ENCODE measurements around the gene TMA16.

- TF ChIP-seq ZNF274 (IDR thresholded peaks at IDR 0.05; ENCODE audit: low read depth, low read length), result no peak
- TF ChIP-seq YY1 (IDR thresholded peaks at IDR 0.05; ENCODE audit: insufficient read depth, insufficient read length), result no peak
These were observed 689 bp upstream of the TMA16 start for GRCh38 chr4:163493643-163494359.
